ENCODE measurements around the gene MYO7B.

MYO7B gene

GRCh38 chr2:127628767-127629614 is 93.5 kb downstream of the MYO7B start:
- DNase-seq: no peak

GRCh38 chr2:127629637-127630036 is 94.2 kb downstream of the MYO7B start:
- DNase-seq: no peak

GRCh38 chr2:127630096-127630863 is 94.8 kb downstream of the MYO7B start:
- no peak for DNase-seq

- DNase-seq: no peak
These were observed 95.5 kb downstream of the MYO7B start for GRCh38 chr2:127630864-127631540.

GRCh38 chr2:127631541-127631996 is 96.1 kb downstream of the MYO7B start:
- no peak for DNase-seq

DNA sequence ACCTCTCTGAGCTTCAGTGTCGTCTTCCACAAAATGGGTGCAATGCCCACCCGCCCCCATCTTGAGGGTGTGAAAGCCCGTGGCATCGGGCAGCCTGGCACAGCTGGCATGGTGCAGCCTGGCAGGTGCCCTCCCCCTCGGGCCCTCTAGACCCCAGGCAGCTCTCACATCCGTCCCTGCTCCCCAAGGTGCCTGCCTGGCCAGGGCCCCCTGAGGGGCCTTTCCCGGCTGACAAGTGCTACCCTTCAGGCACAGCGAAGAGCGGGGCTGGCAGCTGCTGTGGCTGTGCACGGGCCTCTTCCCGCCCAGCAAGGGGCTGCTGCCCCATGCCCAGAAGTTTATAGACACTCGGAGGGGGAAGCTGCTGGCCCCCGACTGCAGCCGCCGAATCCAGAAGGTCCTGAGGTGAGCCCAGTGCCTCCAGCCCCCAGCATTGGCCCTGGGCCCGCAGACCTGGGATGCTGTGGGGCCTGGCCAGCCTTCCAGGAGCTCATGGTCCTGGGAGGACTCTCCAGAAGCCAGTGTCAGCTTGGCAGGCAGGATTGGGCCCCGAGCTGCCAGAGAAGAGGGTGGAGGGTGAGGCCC is 96.6 kb downstream of the MYO7B start:
- no peak for DNase-seq

GRCh38 chr2:127632592-127633489 is 97.4 kb downstream of the MYO7B start:
- DNase-seq: no peak

DNA sequence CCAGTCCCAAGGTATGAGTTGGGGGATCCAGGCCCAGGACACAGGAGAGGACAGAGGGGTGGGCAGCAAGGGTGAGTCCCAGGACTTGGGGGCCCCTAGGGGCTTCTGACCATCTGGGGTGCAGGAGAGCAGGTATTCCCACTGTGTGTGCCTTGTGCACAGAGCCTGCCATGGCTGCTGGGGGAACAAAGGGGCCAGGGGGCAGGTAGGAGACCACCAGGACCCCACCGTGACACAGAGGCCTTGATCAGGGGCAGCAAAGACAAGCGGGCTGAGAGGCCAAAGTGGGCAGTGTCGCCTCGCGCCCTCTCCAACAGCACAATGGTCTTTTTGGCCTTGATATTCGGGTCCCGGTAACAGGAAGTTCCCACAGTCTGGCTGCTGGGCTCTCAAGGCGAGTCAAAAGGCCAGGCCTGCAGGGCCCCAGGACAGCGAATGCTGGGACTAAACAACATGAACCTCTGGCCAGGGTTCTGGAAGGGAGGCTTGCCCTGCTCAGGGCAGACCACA is 98.1 kb downstream of the MYO7B start:
- DNase-seq: no peak

DNA sequence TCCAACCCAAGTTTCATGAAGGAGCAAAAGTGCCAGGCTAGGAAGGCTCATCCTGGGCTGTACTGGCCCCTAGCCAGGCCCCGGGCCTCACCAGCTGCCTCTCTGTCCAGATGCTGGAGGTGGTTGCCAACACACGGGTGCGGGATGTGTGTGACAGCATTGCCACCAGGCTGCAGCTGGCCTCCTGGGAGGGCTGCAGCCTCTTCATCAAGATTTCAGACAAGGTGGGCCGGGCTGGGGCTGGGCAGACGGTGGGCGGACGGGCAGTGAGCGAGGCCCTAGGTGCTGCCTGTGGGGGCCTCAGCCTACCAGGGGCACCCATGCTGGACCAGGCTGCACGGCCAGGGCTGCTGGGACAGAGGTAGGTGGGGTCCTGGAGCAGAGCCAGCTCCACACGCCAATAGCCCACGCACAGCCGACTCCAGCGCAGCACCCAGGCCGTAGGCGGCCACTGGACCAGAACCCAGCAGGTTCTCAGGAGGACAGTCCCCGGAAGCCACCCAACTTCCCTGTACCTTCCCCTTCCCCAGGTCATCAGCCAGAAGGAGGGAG is 98.7 kb downstream of the MYO7B start:
- DNase-seq: peak in 1 of 2 experiments; percentile 32

DNA sequence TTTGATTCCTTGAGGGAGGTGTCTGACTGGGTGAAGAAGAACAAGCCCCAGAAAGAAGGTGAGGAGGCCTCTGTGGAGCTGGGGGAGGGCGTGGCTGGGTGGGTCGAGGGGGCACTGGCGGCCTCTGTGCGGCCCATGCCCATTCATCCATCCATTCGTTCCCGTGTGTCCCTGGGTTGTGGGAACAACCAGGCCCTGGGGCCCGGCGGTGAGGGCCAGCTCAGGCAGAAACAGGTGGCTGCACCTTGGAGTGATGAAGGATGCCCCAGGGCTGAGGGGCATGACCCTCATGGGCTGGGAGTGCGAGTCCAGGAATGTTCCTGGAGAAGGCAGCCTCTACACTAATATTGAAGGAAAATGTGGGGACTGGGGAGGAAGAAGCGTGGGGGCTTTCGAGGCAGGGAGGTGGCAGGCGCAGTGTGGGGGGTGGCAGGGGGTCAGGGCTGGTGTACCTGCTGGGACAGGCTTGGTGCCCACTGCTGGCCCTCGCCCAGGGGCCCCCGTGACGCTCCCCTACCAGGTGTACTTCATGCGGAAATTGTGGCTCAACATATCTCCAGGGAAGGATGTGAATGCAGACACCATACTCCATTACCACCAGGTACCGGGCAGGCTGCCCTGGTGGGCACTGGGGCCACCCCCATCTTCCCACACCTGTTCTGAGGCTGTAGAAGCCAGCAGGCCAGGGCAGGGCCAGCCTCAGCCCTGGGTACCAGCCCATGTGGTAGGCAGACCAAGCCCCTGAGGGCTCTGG is 99.3 kb downstream of the MYO7B start:
- no peak for DNase-seq

GRCh38 chr2:127635380-127636237 is 100.1 kb downstream of the MYO7B start:
- DNase-seq: no peak

DNA sequence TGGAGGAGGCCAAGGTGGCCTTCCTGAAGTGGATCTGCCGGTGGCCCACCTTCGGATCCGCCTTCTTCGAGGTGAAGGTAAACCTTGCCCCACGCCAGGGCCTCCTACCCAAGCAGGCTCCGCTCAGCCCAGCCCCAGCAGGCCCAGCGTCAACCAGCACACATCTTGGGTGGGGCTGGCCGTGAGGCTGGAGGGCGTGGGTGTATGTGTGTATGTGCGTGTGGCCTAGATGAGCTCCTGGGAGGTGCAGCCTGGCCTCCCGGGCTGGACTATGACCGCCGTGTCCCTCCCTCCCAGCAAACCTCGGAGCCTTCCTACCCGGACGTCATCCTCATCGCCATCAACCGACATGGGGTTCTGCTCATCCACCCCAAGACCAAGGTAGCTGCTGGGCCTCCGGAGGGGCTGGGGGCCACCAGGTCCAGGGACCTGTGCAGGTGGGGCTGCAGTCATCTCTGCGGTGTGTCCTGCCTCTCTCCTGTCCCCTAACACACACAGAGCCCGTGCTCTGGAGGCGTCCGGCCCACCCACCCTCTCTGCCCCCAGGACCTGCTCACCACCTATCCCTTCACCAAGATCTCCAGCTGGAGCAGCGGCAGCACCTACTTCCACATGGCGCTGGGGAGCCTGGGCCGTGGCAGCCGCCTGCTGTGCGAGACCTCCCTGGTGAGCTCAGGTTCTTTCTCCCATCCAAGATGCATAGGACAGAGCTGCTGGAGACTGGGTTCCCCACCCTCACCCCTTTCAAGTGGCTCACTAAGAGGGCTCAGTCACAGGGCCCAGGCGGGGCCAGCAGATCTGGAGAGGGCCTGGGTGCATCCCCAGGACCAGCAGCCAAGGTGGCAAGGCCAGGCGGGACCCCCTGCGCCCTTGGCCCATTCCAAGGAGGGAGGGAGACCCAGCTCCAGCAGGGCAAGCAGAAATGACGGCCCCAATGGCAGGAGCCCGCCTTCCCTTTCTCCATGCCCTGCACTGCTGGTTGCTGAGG is 101.1 kb downstream of the MYO7B start:
- DNase-seq: no peak

DNA sequence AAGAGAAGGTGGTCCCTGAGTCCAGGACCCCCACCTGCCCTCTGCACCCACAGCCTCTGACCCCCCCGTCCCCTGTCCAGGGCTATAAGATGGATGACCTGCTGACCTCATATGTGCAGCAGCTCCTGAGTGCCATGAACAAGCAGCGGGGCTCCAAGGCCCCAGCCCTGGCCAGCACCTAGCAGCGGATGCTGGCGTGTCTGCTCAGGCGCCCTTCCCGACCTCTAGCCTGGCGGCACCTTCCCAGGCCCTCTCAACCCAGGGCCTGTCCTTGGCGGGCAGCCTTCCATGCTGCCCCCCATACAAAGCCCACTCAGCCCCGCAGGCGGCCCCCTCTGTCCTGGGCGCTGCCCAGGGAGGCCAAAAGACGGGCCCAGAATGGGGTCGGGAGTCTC is 101.8 kb downstream of the MYO7B start:
- DNase-seq: no peak

- no peak for DNase-seq
These were observed 102.3 kb downstream of the MYO7B start for GRCh38 chr2:127637725-127638252.

GRCh38 chr2:127638361-127639110 is 103.1 kb downstream of the MYO7B start:
- DNase-seq: no peak

DNA sequence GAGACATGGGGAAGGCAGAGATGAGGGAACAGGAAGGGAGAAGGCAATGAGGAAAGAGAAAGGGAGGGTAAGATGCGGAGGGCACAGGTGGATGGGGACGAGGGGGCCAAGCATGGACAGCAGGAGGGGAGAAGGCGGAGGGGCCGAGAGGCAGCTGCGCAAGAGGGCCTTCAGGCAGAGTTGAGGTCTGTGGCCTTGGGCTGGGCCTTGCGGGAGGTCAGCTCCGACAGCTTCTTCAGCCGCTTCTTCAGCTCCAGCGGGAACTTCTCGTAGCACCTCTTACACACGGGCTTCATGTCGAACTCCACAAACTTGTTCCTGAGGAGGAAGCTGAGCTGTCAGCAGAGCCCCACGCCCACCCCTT is 103.6 kb downstream of the MYO7B start:
- no peak for DNase-seq
